Activated T-cell treated with anti-CD3 and anti-CD28 coated beads for 4 hours (primary cell): ENCODE results near the gene CDH5.
"Not testable (repeated sequence)": the region's sequence is repeated elsewhere in the genome, so short reads cannot be mapped to it uniquely, and the experiment has no call there.

Experiments
- DNase-seq: peaks from one replicate; pipeline ENCODE4 v3.0.0-alpha.2; 2020

Gene CDH5

GRCh38 chr16:66440970-66441369 is 74.5 kb downstream of the CDH5 start:
- no peak for DNase-seq

- no peak for DNase-seq
These were observed 75.3 kb downstream of the CDH5 start for GRCh38 chr16:66441586-66442375.

- DNase-seq = no peak
These were observed 76.2 kb downstream of the CDH5 start for GRCh38 chr16:66442502-66443268.

GRCh38 chr16:66443269-66443652 is 76.8 kb downstream of the CDH5 start:
- DNase-seq = no peak

GRCh38 chr16:66444049-66444481 is 77.6 kb downstream of the CDH5 start:
- DNase-seq = no peak

GRCh38 chr16:66446737-66447136 is 80.2 kb downstream of the CDH5 start:
- DNase-seq = no peak

GRCh38 chr16:66447491-66447890 is 81.0 kb downstream of the CDH5 start:
- DNase-seq = no peak

- no peak for DNase-seq
These were observed 85.1 kb downstream of the CDH5 start for GRCh38 chr16:66451548-66451947.

GRCh38 chr16:66453230-66453629 is 86.7 kb downstream of the CDH5 start:
- not testable (repeated sequence) for DNase-seq
